Right lobe of liver (tissue), 6 donors: ENCODE results near the gene PGM1. TPM values are rescaled to one million over a fixed set of nuclear protein-coding genes. Genes with fewer than 3 reads are reported as not detected.

Source experiments
- ATAC-seq, 4 donors: fragments of 200-7000 bp; cut with Tn5 transposase; one replicate each; pipeline ENCODE4 v1.9.1; 2020; ENCODE audit warnings: mild to moderate bottlenecking in 4 of 4, moderate library complexity in 4 of 4
- DNase-seq, 3 donors: peaks; one replicate each; pipeline ENCODE4 v3.0.0-alpha.2; 2020
- H3K27ac ChIP-seq, 3 donors: fragments of 200-600 bp; one replicate each; pipeline ENCODE4 v1.8.0; 2022
- H3K27me3 ChIP-seq, 2 donors: fragments of 200-600 bp; one replicate each; pipeline ENCODE4 v1.8.0; 2022
- H3K36me3 ChIP-seq, 4 donors: fragments of 200-600 bp; sonication (generic) in 1 of 4; one replicate each; pipeline versions ENCODE4 v1.5.1 to v1.8.0; 2017 to 2022; ENCODE audit warnings: control low read depth in 1 of 4
- H3K4me1 ChIP-seq, 4 donors: fragments of 200-600 bp; sonication (generic) in 1 of 4; one replicate each; pipeline versions ENCODE4 v1.5.1 to v1.8.0; 2017 to 2022; ENCODE audit warnings: control low read depth in 1 of 4
- H3K4me3 ChIP-seq, 3 donors: fragments of 200-600 bp; one replicate each; pipeline ENCODE4 v1.8.0; 2022
- H3K9me3 ChIP-seq, 4 donors: fragments of 200-600 bp; sonication (generic) in 1 of 4; one replicate each; pipeline versions ENCODE4 v1.5.1 to v1.8.0; 2017 to 2022; ENCODE audit warnings: control low read depth in 1 of 4
- CTCF ChIP-seq, 4 donors: fragments of 200-600 bp in 3 of 4; fragments of 450-650 bp in 1 of 4; IDR thresholded peaks; one replicate each; pipeline versions ENCODE4 v1.5.1 to v1.8.0; 2016 to 2022; ENCODE audit warnings: antibody characterized with exemption in 4 of 4, mild to moderate bottlenecking in 2 of 4
- POLR2A ChIP-seq: fragments of 450-650 bp; IDR thresholded peaks from one replicate; pipeline ENCODE4 v1.6.1; 2017; ENCODE audit warnings: antibody characterized with exemption, mild to moderate bottlenecking
- WGBS: methylation state at CpG from one replicate; pipeline ENCODE4 v1.1.6; 2018; ENCODE audit warnings: low coverage, low lambda C conversion rate; ENCODE audit not compliant: insufficient coverage; ENCODE audit errors: missing lambda C conversion rate; 5-methylcytosine and 5-hydroxymethylcytosine counted together
- intact Hi-C, 2 donors: fragments of 100-400 bp; cut with DNase I; formaldehyde crosslinking; loops; one replicate each; pipeline versions ENCODE4 v1.11.2 to v1.14.1; 2022
- total RNA-seq, 6 experiments: library from RNA; depleted of rRNA in 2 of 6; stranded (reverse); fragments of >200 nt in 2 of 6; fragmentation: NEBNext Ultra II Directional in 3 of 6; extraction: Animal tissue kit (Norgen Biotek cat#: 25700) in 3 of 6; gene quantifications; one replicate each; pipeline versions ENCODE4 v1.1.0 to v1.2.4, GENCODE V29; 2016 to 2023
- donor health status: DM: no; HTN: yes; CAD: no.
- donor health status: DM: no; HTN: no; CAD: no.
- donor health status: DM: no; HTN: no; CAD: no.
- donor health status: DM: no; HTN: yes; CAD: no.
- donor health status: DM: no; HTN: yes; CAD: no.

Gene PGM1
- total RNA-seq, 6 experiments from 2014 or later: 127 to 220 (median 157) TPM

GRCh38 chr1:63691701-63692425, 98.7 kb downstream of the PGM1 start:
- Histone ChIP-seq H3K4me1 (no peaks in the 10 kb centered on the region), H3K27me3 (no peaks in the 10 kb centered on the region), H3K27ac (no peak overlapping the region), H3K9me3 (no peaks in the 10 kb centered on the region), H3K4me3 (no peak overlapping the region), H3K36me3 (no peaks in the 10 kb centered on the region)
- TF ChIP-seq POLR2A: no peak
- peak; percentile 68 to 81 (median 74) for TF ChIP-seq CTCF (IDR thresholded peaks at IDR 0.05)
- intact Hi-C loops: loop anchor here in 1 of 2 donors (10.0 kb wide), 2 partner anchors 443 to 553 kb away; no protein-coding TSS in a partner anchor
- WGBS: 0% methylated on average over 6 of the region's 6 CpGs
- DNase-seq (peak in 1 of 3 donors; percentile 50), ATAC-seq (peak; percentile 91 to 97 (median 95))

GRCh38 chr1:63693944-63694571, 100.8 kb downstream of the PGM1 start:
- WGBS: 95% methylated on average over 2 of the region's 2 CpGs
- no peaks in the 10 kb centered on the region for H3K4me1 ChIP-seq
- no peak overlapping the region for H3K4me3 ChIP-seq

GRCh38 chr1:63698001-63698838, 105.0 kb downstream of the PGM1 start:
- no peak overlapping the region for H3K4me3 ChIP-seq
- no peak for ATAC-seq
- no peak for DNase-seq

More at GRCh38 chr1:63693944-63694571, 100.8 kb downstream of the PGM1 start:
- Histone ChIP-seq H3K36me3 (no peaks in the 10 kb centered on the region), H3K9me3 (no peaks in the 10 kb centered on the region), H3K27ac (no peak overlapping the region), H3K27me3 (no peaks in the 10 kb centered on the region)
- DNase-seq: no peak
- ATAC-seq: peak in 2 of 4 donors; percentile 27 to 32
- intact Hi-C loops: loop anchor here in 1 of 2 donors (10.0 kb wide), 2 partner anchors 441 to 551 kb away; no protein-coding TSS in a partner anchor
- no peak for TF ChIP-seq POLR2A
- no peak for TF ChIP-seq CTCF (IDR thresholded peaks at IDR 0.05)

More at GRCh38 chr1:63698001-63698838, 105.0 kb downstream of the PGM1 start:
- no peaks in the 10 kb centered on the region for H3K4me1 ChIP-seq
- intact Hi-C loops: loop anchor here in 1 of 2 donors (10.0 kb wide), 2 partner anchors 437 to 547 kb away; no protein-coding TSS in a partner anchor
- WGBS: 87% methylated on average over 12 of the region's 13 CpGs
- no peaks in the 10 kb centered on the region for H3K36me3 ChIP-seq
- no peak for TF ChIP-seq CTCF (IDR thresholded peaks at IDR 0.05)
- TF ChIP-seq POLR2A: no peak
- H3K9me3 ChIP-seq: no peaks in the 10 kb centered on the region
- H3K27me3 ChIP-seq: no peaks in the 10 kb centered on the region
- no peak overlapping the region for H3K27ac ChIP-seq
